ENCODE data around the gene FCRLB.

The FCRLB gene

GRCh38 chr1:161710560-161710959, 10.8 kb upstream of the FCRLB start:
- Histone ChIP-seq H3K27ac (ENCODE audit: low read depth, low read length) (peak overlapping the region; percentile 90; the same call in 1 of the 2 replicates), H3K9me3 (ENCODE audit: control insufficient read depth, insufficient read depth, low read length) (no peaks in the 10 kb centered on the region), H3K36me3 (ENCODE audit: control insufficient read depth, low read length) (peaks cover 79% of the 10 kb centered on the region), H3K4me1 (ENCODE audit: control insufficient read depth, low read length) (peaks cover 78% of the 10 kb centered on the region), H3K79me2 (ENCODE audit: control insufficient read depth, low read length) (peaks cover 59% of the 10 kb centered on the region), H3K4me3 (ENCODE audit: low read length) (peak overlapping the region; percentile 96), H4K20me1 (ENCODE audit: control insufficient read depth, insufficient read depth, low read depth, low read length) (peaks cover 6% of the 10 kb centered on the region; the same call in 1 of the 2 replicates), H3K4me2 (ENCODE audit: low read length) (peak overlapping the region; percentile 66), H3F3A (ENCODE audit: control insufficient read depth, insufficient read depth) (peaks cover 72% of the 10 kb centered on the region), H3K9me2 (replicated peaks; ENCODE audit: control insufficient read depth, low read length) (no peaks in the 10 kb centered on the region), H3K27me3 (ENCODE audit: control insufficient read depth, low read length) (no peaks in the 10 kb centered on the region)
- TF ChIP-seq EZH2phosphoT487 (IDR thresholded peaks at IDR 0.05; ENCODE audit: borderline replicate concordance, low read length) (no peak), CTCF (IDR thresholded peaks at IDR 0.05; ENCODE audit: low read depth, low read length, poor library complexity, severe bottlenecking) (no peak)

DNA sequence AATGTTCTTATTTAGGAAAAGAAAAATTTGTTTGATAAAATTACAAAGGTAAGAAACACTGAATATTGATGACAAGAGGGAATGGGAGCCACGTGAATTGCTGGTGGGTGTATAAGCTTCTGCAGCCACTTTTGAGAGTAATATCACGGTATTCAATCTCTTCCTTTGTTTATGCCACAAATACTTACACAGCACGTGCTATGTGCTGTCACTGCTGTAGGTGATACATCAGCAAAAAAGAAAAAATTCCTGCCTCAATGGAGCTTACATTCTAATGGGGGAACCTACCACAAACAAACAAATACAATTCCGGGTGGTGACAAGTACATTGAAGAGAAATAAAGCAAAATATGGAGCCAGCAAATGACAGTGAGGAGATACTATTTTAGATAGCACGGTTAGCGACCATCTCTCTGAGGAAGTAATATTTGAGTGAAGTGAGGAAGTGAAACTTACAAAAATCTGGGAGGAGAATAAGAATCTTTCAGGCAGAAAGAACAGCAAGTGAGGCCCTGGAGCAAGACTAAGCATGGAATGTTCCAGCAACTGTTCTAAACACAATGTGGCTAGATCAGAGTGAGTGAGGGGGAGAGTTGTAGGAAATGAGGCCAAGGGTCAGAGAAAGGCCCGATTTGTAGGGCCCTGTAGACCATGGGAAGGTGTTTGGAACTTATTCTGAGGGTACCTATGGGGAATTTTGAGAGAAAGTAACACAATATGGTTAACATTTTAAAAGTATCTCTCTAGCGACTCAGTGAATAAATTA, 2.6 kb upstream of the FCRLB start:
- H4K20me1 ChIP-seq (ENCODE audit: control insufficient read depth, insufficient read depth, low read depth, low read length) = no peaks in the 10 kb centered on the region
- TF ChIP-seq CTCF (IDR thresholded peaks at IDR 0.05; ENCODE audit: low read depth, low read length, poor library complexity, severe bottlenecking) (no peak), EZH2phosphoT487 (IDR thresholded peaks at IDR 0.05; ENCODE audit: borderline replicate concordance, low read length) (no peak)
- H3K9me3 ChIP-seq (ENCODE audit: control insufficient read depth, insufficient read depth, low read length) = no peaks in the 10 kb centered on the region
- H3K36me3 ChIP-seq (ENCODE audit: control insufficient read depth, low read length) = peaks cover 12% of the 10 kb centered on the region
- peak overlapping the region; percentile 61 for H3K4me3 ChIP-seq (ENCODE audit: low read length)
- peak overlapping the region; percentile 94 for H3K27ac ChIP-seq (ENCODE audit: low read depth, low read length)
- H3K9me2 ChIP-seq (replicated peaks; ENCODE audit: control insufficient read depth, low read length) = no peaks in the 10 kb centered on the region
- no peaks in the 10 kb centered on the region for H3K79me2 ChIP-seq (ENCODE audit: control insufficient read depth, low read length)
- H3K27me3 ChIP-seq (ENCODE audit: control insufficient read depth, low read length) = no peaks in the 10 kb centered on the region
- peaks cover 93% of the 10 kb centered on the region for H3K4me1 ChIP-seq (ENCODE audit: control insufficient read depth, low read length)
- peaks cover 56% of the 10 kb centered on the region for H3F3A ChIP-seq (ENCODE audit: control insufficient read depth, insufficient read depth)
- H3K4me2 ChIP-seq (ENCODE audit: low read length) = peak overlapping the region; percentile 75

- Histone ChIP-seq H3K27me3 (ENCODE audit: control insufficient read depth, low read length) (no peaks in the 10 kb centered on the region), H3F3A (ENCODE audit: control insufficient read depth, insufficient read depth) (peaks cover 50% of the 10 kb centered on the region), H3K9me3 (ENCODE audit: control insufficient read depth, insufficient read depth, low read length) (no peaks in the 10 kb centered on the region), H3K27ac (ENCODE audit: low read depth, low read length) (peak overlapping the region; percentile 94), H3K79me2 (ENCODE audit: control insufficient read depth, low read length) (no peaks in the 10 kb centered on the region), H3K4me2 (ENCODE audit: low read length) (peak overlapping the region; percentile 75), H4K20me1 (ENCODE audit: control insufficient read depth, insufficient read depth, low read depth, low read length) (no peaks in the 10 kb centered on the region), H3K9me2 (replicated peaks; ENCODE audit: control insufficient read depth, low read length) (no peaks in the 10 kb centered on the region), H3K4me3 (ENCODE audit: low read length) (peak overlapping the region; percentile 61), H3K4me1 (ENCODE audit: control insufficient read depth, low read length) (peaks cover 88% of the 10 kb centered on the region), H3K36me3 (ENCODE audit: control insufficient read depth, low read length) (peaks cover 7% of the 10 kb centered on the region)
- TF ChIP-seq EZH2phosphoT487 (IDR thresholded peaks at IDR 0.05; ENCODE audit: borderline replicate concordance, low read length) (no peak), CTCF (IDR thresholded peaks at IDR 0.05; ENCODE audit: low read depth, low read length, poor library complexity, severe bottlenecking) (no peak)
These were observed 2.1 kb upstream of the FCRLB start for GRCh38 chr1:161719325-161719611.

Data from DOHH2 (cell line).